ENCODE results near the gene ADIPOQ. TPM values are rescaled to one million over a fixed set of nuclear protein-coding genes. Genes with fewer than 3 reads are reported as not detected.
"Not testable (repeated sequence)": the region's sequence is repeated elsewhere in the genome, so short reads cannot be mapped to it uniquely, and the experiment has no call there.

The ADIPOQ gene
- under 1 TPM; 0.17 to 0.84 (median 0.49) TPM for total RNA-seq

DNA sequence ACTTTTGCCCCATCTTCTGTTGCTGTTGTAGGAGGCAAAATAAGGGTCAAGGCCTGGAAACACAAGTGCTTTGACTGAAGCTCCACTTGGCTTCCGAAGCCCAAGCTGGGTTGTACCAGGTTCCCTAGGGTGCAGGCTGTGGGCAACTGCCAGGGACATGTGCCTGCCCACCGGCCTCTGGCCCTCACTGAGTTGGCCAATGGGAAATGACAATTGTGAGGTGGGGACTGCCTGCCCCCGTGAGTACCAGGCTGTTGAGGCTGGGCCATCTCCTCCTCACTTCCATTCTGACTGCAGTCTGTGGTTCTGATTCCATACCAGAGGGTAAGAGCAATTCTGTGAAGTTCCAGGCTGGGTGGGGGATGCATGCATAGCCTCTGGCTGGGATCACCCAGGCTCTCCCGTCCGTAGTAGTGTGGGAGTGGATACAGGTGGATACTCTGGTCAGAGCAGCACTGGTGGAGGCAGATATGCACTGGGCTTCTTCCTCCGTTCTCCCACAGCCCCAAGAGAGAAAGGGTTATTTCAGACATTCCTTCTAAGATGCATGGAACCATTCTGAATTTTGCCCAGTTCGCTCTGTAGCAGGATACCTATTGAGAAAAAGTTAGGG lies at the start of gene ADIPOQ:
Gene ADIPOQ (plus strand): TSS at position 285 of the 613 bp plus-strand sequence. CDS start 10,349 bp downstream, outside the sequence.
- intact Hi-C loops (cut with DNase I), result no loop called here
- Histone ChIP-seq H3K4me3 (no peak within 1 kb of the TSS), H3K9me3 (no peaks in the 10 kb centered on the region), H3K36me3 (no peaks in the 10 kb centered on the region), H3K4me1 (no peaks in the 10 kb centered on the region), H3K27me3 (peaks cover 0 to 23% (median 0%) of the 10 kb centered on the region in 4 donors), H3K27ac (replicated peaks in 1 of 4) (no peak within 1 kb of the TSS)
- DNase-seq (ENCODE audit: extremely low spot score), result no peak
- TF ChIP-seq POLR2AphosphoS5 (IDR thresholded peaks at IDR 0.05), result no peak
- no peak for TF ChIP-seq EP300 (IDR thresholded peaks at IDR 0.05)
- TF ChIP-seq, protein P1, sequence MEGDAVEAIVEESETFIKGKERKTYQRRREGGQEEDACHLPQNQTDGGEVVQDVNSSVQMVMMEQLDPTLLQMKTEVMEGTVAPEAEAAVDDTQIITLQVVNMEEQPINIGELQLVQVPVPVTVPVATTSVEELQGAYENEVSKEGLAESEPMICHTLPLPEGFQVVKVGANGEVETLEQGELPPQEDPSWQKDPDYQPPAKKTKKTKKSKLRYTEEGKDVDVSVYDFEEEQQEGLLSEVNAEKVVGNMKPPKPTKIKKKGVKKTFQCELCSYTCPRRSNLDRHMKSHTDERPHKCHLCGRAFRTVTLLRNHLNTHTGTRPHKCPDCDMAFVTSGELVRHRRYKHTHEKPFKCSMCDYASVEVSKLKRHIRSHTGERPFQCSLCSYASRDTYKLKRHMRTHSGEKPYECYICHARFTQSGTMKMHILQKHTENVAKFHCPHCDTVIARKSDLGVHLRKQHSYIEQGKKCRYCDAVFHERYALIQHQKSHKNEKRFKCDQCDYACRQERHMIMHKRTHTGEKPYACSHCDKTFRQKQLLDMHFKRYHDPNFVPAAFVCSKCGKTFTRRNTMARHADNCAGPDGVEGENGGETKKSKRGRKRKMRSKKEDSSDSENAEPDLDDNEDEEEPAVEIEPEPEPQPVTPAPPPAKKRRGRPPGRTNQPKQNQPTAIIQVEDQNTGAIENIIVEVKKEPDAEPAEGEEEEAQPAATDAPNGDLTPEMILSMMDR (IDR thresholded peaks at IDR 0.05), result no peak
- TF ChIP-seq POLR2A (IDR thresholded peaks at IDR 0.05; ENCODE audit: low read depth), result no peak
- 80% methylated on average over 5 of the region's 7 CpGs for WGBS

DNA sequence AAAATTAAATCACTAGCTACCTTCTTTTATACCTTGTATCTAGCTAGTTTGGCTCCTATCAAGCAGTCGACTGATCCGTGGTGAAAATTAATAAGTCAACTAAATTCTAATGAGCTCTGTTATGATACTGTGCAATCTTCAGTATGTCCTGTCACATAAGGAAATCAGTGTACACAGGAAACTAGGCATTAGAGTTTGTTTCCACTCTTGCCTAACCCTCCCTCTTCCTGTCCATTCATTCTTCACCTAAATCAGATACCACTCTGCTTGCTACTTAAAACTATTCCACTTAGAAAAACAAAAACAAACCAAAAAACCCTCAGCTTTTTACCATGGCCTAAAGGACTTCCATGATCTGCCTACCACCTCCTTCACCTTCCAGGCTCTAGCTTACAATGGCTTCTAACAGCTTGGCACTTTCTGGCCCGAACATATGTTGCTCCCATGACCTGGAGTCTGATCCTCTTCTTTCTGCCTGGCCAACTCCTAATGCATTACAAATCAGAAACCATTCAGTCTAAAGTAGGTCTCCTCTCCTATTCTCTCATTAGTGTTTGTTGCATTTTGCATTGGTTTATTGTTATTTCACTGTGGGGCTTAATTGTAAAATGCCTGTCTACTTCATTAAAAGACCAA lies 44.2 kb upstream of the ADIPOQ start:
- H3K4me3 ChIP-seq, result no peak overlapping the region
- no peaks in the 10 kb centered on the region for H3K9me3 ChIP-seq
- 88% methylated on average over 3 of the region's 3 CpGs for WGBS
- H3K27me3 ChIP-seq, result no peaks in the 10 kb centered on the region
- H3K4me1 ChIP-seq, result no peaks in the 10 kb centered on the region
- H3K27ac ChIP-seq (replicated peaks in 1 of 4), result no peak overlapping the region
- H3K36me3 ChIP-seq, result peaks cover 4 to 79% (median 43%) of the 10 kb centered on the region in 4 donors
- TF ChIP-seq POLR2AphosphoS5 (IDR thresholded peaks at IDR 0.05), result no peak
- TF ChIP-seq, protein P1 (IDR thresholded peaks at IDR 0.05), result no peak
- no peak for TF ChIP-seq EP300 (IDR thresholded peaks at IDR 0.05)
- TF ChIP-seq POLR2A (IDR thresholded peaks at IDR 0.05; ENCODE audit: low read depth), result no peak
- intact Hi-C loops (cut with DNase I), result no loop called here
- DNase-seq (ENCODE audit: extremely low spot score), result no peak

DNA sequence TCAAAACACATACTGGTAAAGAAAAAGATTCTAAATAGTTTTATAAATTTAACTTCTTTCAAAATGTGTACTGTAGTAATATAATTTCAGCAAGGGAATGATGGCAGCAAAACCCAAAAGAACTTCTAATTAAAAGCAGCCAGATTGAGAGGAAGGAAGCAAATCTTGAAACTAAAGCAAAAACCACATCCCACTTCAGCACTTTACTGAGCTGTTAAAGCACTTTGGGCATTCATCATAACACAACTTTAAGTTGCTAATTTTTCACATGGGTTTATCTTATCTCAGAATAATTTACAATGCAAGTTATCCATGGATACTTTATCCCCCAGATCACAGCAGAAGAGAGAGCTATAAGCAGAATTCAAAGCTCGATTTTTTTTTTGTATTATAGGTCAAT lies 42.2 kb upstream of the ADIPOQ start:
- 95% methylated on average over 1 of the region's 1 CpG for WGBS
- H3K27me3 ChIP-seq, result no peaks in the 10 kb centered on the region
- no peak for DNase-seq (ENCODE audit: extremely low spot score)
- intact Hi-C loops (cut with DNase I), result no loop called here
- TF ChIP-seq EP300 (IDR thresholded peaks at IDR 0.05), result no peak
- no peak for TF ChIP-seq POLR2A (IDR thresholded peaks at IDR 0.05; ENCODE audit: low read depth)
- TF ChIP-seq, protein P1 (IDR thresholded peaks at IDR 0.05), result no peak
- TF ChIP-seq POLR2AphosphoS5 (IDR thresholded peaks at IDR 0.05), result no peak
- H3K9me3 ChIP-seq, result no peaks in the 10 kb centered on the region
- peaks cover 4 to 74% (median 46%) of the 10 kb centered on the region in 4 donors for H3K36me3 ChIP-seq
- H3K4me1 ChIP-seq, result peaks cover 1 to 9% (median 6%) of the 10 kb centered on the region in 4 donors
- no peak overlapping the region for H3K27ac ChIP-seq (replicated peaks in 1 of 4)
- H3K4me3 ChIP-seq, result no peak overlapping the region

DNA sequence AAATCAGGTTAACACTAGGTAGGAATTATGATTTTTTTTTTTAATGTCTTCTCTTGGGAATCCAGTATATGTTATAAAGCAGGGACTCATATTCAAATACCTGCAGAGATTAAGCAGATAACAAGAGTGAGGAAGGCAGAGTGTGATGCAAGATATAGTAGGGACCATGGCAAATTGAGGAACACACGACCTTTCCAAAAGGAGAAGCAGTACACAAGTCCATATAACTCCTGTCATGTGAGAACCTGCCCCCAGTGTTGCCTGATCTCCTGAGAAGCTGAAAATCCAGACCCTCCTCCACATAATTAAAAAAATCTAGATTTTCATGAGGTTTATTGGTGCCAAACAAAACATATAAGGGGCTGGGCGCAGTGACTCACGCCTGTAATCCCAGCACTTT lies 39.8 kb upstream of the ADIPOQ start:
- H3K27me3 ChIP-seq, result no peaks in the 10 kb centered on the region
- H3K4me3 ChIP-seq, result no peak overlapping the region
- no peak overlapping the region for H3K27ac ChIP-seq (replicated peaks in 1 of 4)
- TF ChIP-seq POLR2AphosphoS5 (IDR thresholded peaks at IDR 0.05) (no peak), EP300 (IDR thresholded peaks at IDR 0.05) (no peak), POLR2A (IDR thresholded peaks at IDR 0.05; ENCODE audit: low read depth) (no peak)
- TF ChIP-seq, protein P1 (IDR thresholded peaks at IDR 0.05), result no peak
- peaks cover 0 to 60% (median 36%) of the 10 kb centered on the region in 4 donors for H3K36me3 ChIP-seq
- WGBS, result 90% methylated on average over 3 of the region's 3 CpGs
- H3K4me1 ChIP-seq, result peaks cover 9 to 24% (median 20%) of the 10 kb centered on the region in 4 donors
- no peaks in the 10 kb centered on the region for H3K9me3 ChIP-seq
- intact Hi-C loops (cut with DNase I), result no loop called here
- no peak for DNase-seq (ENCODE audit: extremely low spot score)

DNA sequence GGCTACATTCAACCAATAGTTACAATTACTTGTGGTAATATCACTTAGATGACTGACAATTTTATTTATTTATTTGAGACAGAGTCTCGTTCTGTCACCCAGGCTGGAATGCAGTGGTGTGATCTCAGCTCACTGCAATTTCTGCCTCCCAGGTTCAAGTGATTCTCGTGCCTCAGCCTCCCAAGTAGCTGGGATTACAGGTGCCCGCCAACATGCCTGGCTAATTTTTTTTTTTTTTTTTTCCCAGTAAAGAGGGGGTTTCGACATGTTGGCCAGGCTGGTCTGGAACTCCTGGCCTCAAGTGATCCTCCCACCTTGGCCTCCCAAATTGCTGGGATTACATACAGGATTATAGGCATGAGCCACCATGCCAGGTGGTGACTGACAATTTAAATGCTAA lies 39.1 kb upstream of the ADIPOQ start:
- H3K4me3 ChIP-seq; H3K9me3 ChIP-seq; H3K27ac ChIP-seq (replicated peaks in 1 of 4); H3K27me3 ChIP-seq; DNase-seq (ENCODE audit: extremely low spot score); intact Hi-C loops (cut with DNase I): not testable (repeated sequence)
- Histone ChIP-seq H3K4me1 (peaks cover 9 to 24% (median 20%) of the 10 kb centered on the region in 4 donors), H3K36me3 (peaks cover 0 to 52% (median 32%) of the 10 kb centered on the region in 4 donors)
- WGBS, result 89% methylated on average over 4 of the region's 4 CpGs

Measured in esophagus muscularis mucosa (tissue), 4 donors.